Stimulated activated CD4-positive, alpha-beta T cell treated with anti-CD3 and anti-CD28 coated beads, Interleukin-12 subunit alpha, Interleukin-12 subunit beta, amount 100 ng/mL, for 48 hours (primary cell): ENCODE measurements around the gene FKBP2.
A peak's percentile ranks its signal among the peaks of the same experiment; 100 is the strongest.

ENCODE experiments used
- DNase-seq, 3 donors: peaks; one replicate each; pipeline ENCODE4 v3.0.0-alpha.2; 2020; ENCODE audit warnings: low read depth in 2 of 3, low spot score in 1 of 3

The FKBP2 gene

GRCh38 chr11:64263021-64263946 lies 22.4 kb downstream of the FKBP2 start:
- no peak for DNase-seq

GRCh38 chr11:64263947-64264317 lies 23.0 kb downstream of the FKBP2 start:
- no peak for DNase-seq

- DNase-seq, result no peak
Observed at GRCh38 chr11:64264371-64264852, 23.5 kb downstream of the FKBP2 start.

- DNase-seq, result no peak
Observed at GRCh38 chr11:64265176-64266160, 24.6 kb downstream of the FKBP2 start.

- DNase-seq, result no peak
Observed at GRCh38 chr11:64266339-64266738, 25.4 kb downstream of the FKBP2 start.

- no peak for DNase-seq
Observed at GRCh38 chr11:64267207-64267945, 26.5 kb downstream of the FKBP2 start.

GRCh38 chr11:64268025-64268892 lies 27.4 kb downstream of the FKBP2 start:
- no peak for DNase-seq

GRCh38 chr11:64268893-64269539 lies 28.1 kb downstream of the FKBP2 start:
- DNase-seq, result peak in 2 of 3 donors; percentile 32 to 41

- DNase-seq, result peak; percentile 96 to 97 (median 97)
Observed at GRCh38 chr11:64269540-64270220, 28.8 kb downstream of the FKBP2 start.

GRCh38 chr11:64275031-64275800 lies 34.3 kb downstream of the FKBP2 start:
- no peak for DNase-seq

GRCh38 chr11:64275841-64276240 lies 34.9 kb downstream of the FKBP2 start:
- no peak for DNase-seq

GRCh38 chr11:64276653-64277431 lies 35.9 kb downstream of the FKBP2 start:
- no peak for DNase-seq

GRCh38 chr11:64278576-64279190 lies 37.8 kb downstream of the FKBP2 start:
- DNase-seq, result no peak

- no peak for DNase-seq
Observed at GRCh38 chr11:64281957-64282770, 41.3 kb downstream of the FKBP2 start.

GRCh38 chr11:64283092-64283491 lies 42.2 kb downstream of the FKBP2 start:
- no peak for DNase-seq
